CD4-positive, alpha-beta T cell treated with Interleukin-17A for 1 hour (primary cell): ENCODE data around the gene DCUN1D3.
A peak's percentile ranks its signal among the peaks of the same experiment; 100 is the strongest.
"Not testable (repeated sequence)": the region's sequence is repeated elsewhere in the genome, so short reads cannot be mapped to it uniquely, and the experiment has no call there.

ENCODE experiments used
- DNase-seq: peaks from one replicate; pipeline ENCODE4 v3.0.0-alpha.2; 2020

DCUN1D3 gene

GRCh38 chr16:20900299-20901067, at the start of gene DCUN1D3, which contains the start of gene LYRM1:
Gene DCUN1D3 (minus strand): TSS chr16:20900358. CDS start chr16:20862538, 37,820 bp downstream.
Gene LYRM1 (plus strand): TSS chr16:20900771. CDS start chr16:20915556, 14,785 bp downstream.
- peak; percentile 94 for DNase-seq

GRCh38 chr16:20949660-20950059, 49.5 kb upstream of the DCUN1D3 start:
- no peak for DNase-seq

GRCh38 chr16:20948444-20948843, 48.3 kb upstream of the DCUN1D3 start:
- no peak for DNase-seq

GRCh38 chr16:20946015-20946629, 46.0 kb upstream of the DCUN1D3 start:
- no peak for DNase-seq

GRCh38 chr16:20945575-20945875, 45.4 kb upstream of the DCUN1D3 start:
- not testable (repeated sequence) for DNase-seq

- DNase-seq, result peak; percentile 28
Observed at GRCh38 chr16:20944861-20945574, 44.9 kb upstream of the DCUN1D3 start.

GRCh38 chr16:20942256-20942655, 42.1 kb upstream of the DCUN1D3 start:
- no peak for DNase-seq

- DNase-seq, result no peak
Observed at GRCh38 chr16:20941636-20941926, 41.4 kb upstream of the DCUN1D3 start.

GRCh38 chr16:20940871-20941635, 40.9 kb upstream of the DCUN1D3 start:
- DNase-seq, result no peak

GRCh38 chr16:20939611-20940010, 39.5 kb upstream of the DCUN1D3 start:
- no peak for DNase-seq

GRCh38 chr16:20938426-20938825, 38.3 kb upstream of the DCUN1D3 start:
- DNase-seq, result no peak

GRCh38 chr16:20937736-20938135, 37.6 kb upstream of the DCUN1D3 start:
- DNase-seq, result no peak

- DNase-seq, result no peak
Observed at GRCh38 chr16:20933589-20933988, 33.4 kb upstream of the DCUN1D3 start.

- DNase-seq, result no peak
Observed at GRCh38 chr16:20931066-20931600, 31.0 kb upstream of the DCUN1D3 start.

GRCh38 chr16:20930365-20930690, 30.2 kb upstream of the DCUN1D3 start:
- no peak for DNase-seq

- DNase-seq, result not testable (repeated sequence)
Observed at GRCh38 chr16:20929676-20930364, 29.7 kb upstream of the DCUN1D3 start.

- DNase-seq, result no peak
Observed at GRCh38 chr16:20928774-20929411, 28.7 kb upstream of the DCUN1D3 start.

GRCh38 chr16:20925751-20926150, 25.6 kb upstream of the DCUN1D3 start:
- DNase-seq, result no peak

- DNase-seq, result no peak
Observed at GRCh38 chr16:20923876-20924275, 23.7 kb upstream of the DCUN1D3 start.

- no peak for DNase-seq
Observed at GRCh38 chr16:20920799-20921198, 20.6 kb upstream of the DCUN1D3 start.

GRCh38 chr16:20920091-20920490, 19.9 kb upstream of the DCUN1D3 start:
- DNase-seq, result no peak
